Measurements from ENCODE around the gene GCSH.

- TF ChIP-seq, protein P1, sequence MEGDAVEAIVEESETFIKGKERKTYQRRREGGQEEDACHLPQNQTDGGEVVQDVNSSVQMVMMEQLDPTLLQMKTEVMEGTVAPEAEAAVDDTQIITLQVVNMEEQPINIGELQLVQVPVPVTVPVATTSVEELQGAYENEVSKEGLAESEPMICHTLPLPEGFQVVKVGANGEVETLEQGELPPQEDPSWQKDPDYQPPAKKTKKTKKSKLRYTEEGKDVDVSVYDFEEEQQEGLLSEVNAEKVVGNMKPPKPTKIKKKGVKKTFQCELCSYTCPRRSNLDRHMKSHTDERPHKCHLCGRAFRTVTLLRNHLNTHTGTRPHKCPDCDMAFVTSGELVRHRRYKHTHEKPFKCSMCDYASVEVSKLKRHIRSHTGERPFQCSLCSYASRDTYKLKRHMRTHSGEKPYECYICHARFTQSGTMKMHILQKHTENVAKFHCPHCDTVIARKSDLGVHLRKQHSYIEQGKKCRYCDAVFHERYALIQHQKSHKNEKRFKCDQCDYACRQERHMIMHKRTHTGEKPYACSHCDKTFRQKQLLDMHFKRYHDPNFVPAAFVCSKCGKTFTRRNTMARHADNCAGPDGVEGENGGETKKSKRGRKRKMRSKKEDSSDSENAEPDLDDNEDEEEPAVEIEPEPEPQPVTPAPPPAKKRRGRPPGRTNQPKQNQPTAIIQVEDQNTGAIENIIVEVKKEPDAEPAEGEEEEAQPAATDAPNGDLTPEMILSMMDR (IDR thresholded peaks at IDR 0.05) = no peak
- no peak for TF ChIP-seq POLR2AphosphoS5 (IDR thresholded peaks at IDR 0.05)
- TF ChIP-seq POLR2A (IDR thresholded peaks at IDR 0.05) = no peak
These were observed 27.1 kb downstream of the GCSH start for GRCh38 chr16:81069063-81069462.

All from transverse colon (tissue), 4 donors.